ENCODE data around the gene IGFBP3.

Gene IGFBP3

DNA sequence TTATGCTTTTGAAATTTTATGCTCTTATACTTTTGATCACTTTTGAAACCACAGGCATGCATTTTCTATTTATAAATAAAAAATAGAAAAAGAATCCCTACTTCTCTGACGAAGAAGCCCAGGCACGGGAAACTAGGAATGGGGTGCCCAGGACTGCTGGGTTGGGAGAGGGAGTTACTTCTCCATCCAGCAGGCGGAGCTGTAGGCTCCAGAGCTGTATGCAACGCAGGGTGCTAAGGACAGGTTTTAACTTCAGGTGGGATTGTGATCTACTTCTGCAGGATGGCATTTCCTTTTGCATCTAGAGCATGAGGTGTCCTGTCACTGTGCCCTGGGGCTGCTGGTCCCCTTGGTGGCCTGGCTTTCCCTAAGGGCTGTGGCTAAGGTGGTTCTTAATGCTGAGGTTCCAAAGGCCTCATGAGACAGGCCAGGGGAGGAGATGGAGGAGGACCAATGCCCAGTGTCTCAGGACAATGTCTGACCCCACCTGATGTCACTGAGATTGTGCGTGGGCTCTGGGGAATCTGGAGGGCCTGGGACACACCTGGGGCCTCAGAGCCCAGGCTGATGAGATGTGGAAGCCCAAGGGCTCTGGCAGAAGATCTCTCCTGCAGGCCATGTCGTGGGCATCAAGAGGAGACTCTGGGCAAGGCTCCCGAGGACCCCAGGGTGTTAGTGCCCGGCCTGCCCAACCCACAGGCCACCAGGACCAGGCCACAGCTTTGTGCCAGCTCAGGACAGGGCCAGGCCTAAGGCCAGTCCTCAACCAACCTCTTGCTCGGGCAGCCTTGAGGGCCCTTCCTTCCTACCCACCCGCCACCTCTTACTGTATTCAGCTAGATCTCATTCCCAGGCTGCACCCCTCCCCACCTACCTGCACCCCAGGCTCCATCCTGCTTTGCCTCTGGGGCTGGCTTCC lies 48.7 kb downstream of the IGFBP3 start:
- peak; percentile 44 for DNase-seq (ENCODE audit: low read depth)

DNA sequence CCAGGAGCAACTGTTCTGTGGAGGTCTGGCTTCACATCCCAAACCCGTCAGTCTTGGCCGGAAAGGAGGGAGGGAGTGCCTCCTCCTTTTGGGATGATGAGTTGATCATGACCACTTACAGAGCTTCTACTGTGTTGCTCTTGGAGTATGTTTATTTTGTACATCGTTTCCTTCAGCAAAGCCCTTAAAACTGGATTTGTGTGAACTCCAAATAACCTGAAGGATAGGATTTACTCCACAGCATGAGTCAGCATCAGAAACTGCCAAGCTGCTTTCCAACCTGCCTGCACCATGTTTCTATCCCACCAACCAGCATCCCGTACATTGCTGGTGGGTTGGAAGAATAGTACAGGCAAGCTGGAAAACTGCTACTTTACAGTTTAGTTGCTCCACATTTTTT lies 51.6 kb downstream of the IGFBP3 start:
- DNase-seq (ENCODE audit: low read depth): no peak

DNA sequence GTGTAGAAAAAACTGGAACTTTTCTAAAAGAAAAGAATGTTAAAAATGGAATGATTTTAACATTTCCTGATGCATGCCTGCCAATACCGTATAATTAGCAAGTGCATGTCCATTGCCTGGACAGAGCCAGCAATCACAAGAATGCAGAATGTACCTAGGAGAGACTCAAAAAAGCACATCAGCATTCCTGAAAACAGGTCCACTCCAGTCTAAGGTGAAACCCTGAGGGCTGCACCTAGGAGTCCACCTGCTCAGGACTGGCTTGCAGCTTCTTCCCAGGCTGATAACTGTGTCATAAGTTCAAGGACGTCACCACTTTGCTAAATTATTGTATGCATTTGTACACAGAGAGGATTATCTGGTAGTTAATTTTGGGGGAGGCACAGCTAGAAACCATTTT lies 53.6 kb downstream of the IGFBP3 start:
- no peak for DNase-seq (ENCODE audit: low read depth)

DNA sequence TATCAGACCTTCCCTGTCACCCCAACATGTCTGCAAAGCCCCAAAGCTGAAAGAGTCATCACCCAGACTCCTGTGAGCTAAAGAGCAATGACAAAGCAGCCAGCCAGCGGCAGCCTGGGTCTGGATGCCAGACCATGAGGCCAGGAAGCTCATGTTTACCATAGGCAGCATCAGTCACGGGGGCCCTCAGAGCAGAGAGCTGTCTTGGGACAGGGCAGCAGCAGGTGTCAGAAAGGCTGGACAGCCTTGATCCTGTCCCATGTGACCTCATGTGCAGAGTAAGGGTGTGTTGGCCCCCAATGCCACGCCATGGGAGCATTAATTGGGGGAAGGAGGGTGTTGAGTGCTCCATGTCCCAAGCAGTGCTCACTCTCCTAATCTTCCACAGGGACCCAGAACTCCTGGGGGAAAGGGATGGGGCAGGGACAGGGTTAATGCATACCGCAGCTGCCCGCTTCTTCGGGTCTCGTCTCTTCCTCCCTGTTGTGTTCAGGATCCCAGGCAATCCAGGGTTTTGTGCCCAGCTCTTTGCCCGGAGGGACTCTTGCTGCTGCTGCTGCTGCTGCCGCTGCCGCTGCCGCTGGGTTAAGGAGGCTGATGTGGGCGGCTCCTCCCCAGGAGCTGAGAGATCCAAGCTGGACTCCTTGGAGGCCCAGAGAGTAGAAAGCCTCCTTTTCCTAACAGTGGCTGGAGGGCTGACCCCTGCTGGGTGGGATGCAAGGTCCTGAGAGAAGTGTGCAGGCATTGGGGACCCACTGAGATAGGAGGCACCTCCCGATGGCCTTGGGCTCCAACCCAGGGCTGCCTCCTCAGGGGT lies 55.3 kb downstream of the IGFBP3 start:
- peak; percentile 47 for DNase-seq (ENCODE audit: low read depth)

DNA sequence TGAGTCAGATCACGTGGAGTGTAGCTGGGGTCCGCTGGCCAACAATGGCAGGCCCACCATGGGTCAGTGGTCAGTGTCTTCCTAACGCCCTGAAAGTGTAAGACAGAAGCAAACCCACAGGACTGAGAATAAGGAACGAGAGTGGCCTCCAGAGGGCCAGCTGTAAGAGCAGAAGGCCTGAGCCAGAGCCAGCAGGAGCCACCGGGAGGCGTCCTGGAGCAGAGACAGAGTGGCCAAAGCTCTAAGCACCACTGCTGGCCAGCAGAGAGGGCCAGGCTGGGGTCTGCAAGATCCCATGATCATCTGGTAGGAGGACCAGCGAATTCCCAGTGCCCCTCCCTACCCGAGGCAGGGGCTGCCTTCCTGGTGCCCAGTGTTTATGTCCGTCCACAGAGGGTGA lies 57.4 kb downstream of the IGFBP3 start:
- peak; percentile 35 for DNase-seq (ENCODE audit: low read depth)

Data from ELR (cell line).